ENCODE data around the gene HSF2. TPM values are rescaled to one million over a fixed set of nuclear protein-coding genes. Genes with fewer than 3 reads are reported as not detected.

Gene HSF2
- total and polyA plus RNA-seq, 2 of the 13 experiments (the other 11 are each of a cell fraction or from before 2014, with no cell fraction given), result 24.8 to 26.4 TPM

DNA sequence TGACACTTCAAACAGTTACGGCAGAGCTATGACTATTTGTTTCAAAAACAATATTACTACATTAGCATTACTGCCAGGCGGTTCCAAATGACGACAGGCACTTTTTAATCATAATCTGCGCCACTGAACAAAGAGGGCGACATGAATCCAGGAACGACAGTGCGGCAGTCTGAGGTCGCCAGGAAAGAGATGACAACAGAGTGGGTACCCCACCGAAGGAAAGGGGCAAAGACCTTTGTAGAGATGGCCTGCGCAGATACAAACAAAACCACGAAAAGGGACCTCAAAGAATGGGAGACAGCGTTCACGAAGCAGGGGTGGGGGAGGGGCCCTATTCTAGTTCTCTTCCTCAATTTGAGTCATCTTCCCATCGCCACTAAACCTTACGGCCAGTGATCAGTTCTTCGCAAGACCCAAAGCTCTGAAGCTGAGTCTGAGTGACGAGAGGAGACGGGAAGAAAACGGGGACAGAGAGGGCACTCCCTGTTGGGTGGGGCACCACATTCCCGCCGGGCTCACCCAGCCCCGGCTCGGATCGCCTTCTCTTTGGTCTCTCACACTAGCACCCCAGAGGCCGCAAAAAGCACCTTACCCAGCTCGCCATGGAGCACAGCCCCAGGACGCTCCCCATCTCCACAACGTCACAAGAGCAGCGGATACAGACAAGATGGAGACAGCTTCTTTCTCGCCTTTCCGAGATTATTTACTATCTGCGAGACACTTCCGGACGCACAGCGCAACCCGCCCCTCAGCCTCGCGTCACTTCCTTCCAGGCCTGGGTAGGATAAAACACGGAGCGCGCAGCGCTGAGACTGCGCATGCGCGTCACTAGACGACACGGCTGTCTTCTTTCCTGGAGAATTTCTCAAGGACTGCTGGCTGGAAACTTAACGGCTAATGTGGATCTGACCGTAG lies 71.9 kb downstream of the HSF2 start, which contains the start of gene SERINC1 (continued):
- TF ChIP-seq, protein P1, sequence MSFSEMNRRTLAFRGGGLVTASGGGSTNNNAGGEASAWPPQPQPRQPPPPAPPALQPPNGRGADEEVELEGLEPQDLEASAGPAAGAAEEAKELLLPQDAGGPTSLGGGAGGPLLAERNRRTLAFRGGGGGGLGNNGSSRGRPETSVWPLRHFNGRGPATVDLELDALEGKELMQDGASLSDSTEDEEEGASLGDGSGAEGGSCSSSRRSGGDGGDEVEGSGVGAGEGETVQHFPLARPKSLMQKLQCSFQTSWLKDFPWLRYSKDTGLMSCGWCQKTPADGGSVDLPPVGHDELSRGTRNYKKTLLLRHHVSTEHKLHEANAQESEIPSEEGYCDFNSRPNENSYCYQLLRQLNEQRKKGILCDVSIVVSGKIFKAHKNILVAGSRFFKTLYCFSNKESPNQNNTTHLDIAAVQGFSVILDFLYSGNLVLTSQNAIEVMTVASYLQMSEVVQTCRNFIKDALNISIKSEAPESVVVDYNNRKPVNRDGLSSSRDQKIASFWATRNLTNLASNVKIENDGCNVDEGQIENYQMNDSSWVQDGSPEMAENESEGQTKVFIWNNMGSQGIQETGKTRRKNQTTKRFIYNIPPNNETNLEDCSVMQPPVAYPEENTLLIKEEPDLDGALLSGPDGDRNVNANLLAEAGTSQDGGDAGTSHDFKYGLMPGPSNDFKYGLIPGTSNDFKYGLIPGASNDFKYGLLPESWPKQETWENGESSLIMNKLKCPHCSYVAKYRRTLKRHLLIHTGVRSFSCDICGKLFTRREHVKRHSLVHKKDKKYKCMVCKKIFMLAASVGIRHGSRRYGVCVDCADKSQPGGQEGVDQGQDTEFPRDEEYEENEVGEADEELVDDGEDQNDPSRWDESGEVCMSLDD (CRISPR knock-in tag; IDR thresholded peaks at IDR 0.05; ENCODE audit: borderline replicate concordance), result no peak
- TF ChIP-seq NBN (conservative IDR thresholded peaks at IDR 0.05) (no peak), SMAD3 (CRISPR knock-in tag; IDR thresholded peaks at IDR 0.05) (peak; percentile 57; the same call in 1 of the 2 replicates), JUN (CRISPR knock-in tag; IDR thresholded peaks at IDR 0.05) (no peak; the same call in 1 of the 2 replicates), TBX3 (IDR thresholded peaks at IDR 0.05; ENCODE audit: borderline replicate concordance) (no peak), ATF7 (IDR thresholded peaks at IDR 0.05) (no peak), ATF7 (CRISPR knock-in tag; IDR thresholded peaks at IDR 0.05) (peak; percentile 81; the same call in 1 of the 2 replicates), AKNA (CRISPR knock-in tag; IDR thresholded peaks at IDR 0.05; ENCODE audit: borderline replicate concordance) (0 out of 2 replicates have a peak, but pooled peaks have one; percentile 57), FOSL1 (CRISPR knock-in tag; IDR thresholded peaks at IDR 0.05; ENCODE audit: borderline replicate concordance) (no peak), AKAP8 (CRISPR knock-in tag; IDR thresholded peaks at IDR 0.05) (peak; percentile 56; the same call in 1 of the 2 replicates), ZNF329 (CRISPR knock-in tag; IDR thresholded peaks at IDR 0.05; ENCODE audit: low read depth) (no peak), ZNF770 (CRISPR knock-in tag; IDR thresholded peaks at IDR 0.05) (peak; percentile 48; the same call in 1 of the 2 replicates), CBX5 (CRISPR knock-in tag; IDR thresholded peaks at IDR 0.05; ENCODE audit: borderline replicate concordance) (peak; percentile 65; the same call in 1 of the 2 replicates), GPBP1L1 (CRISPR knock-in tag; IDR thresholded peaks at IDR 0.05) (no peak), ATF7-NPFF (CRISPR knock-in tag; IDR thresholded peaks at IDR 0.05; ENCODE audit: low read depth) (peak; percentile 28), TEAD2 (CRISPR knock-in tag; IDR thresholded peaks at IDR 0.05) (no peak)
